Loucy (cell line): ENCODE data around the gene FMNL3.
"Not testable (repeated sequence)": the region's sequence is repeated elsewhere in the genome, so short reads cannot be mapped to it uniquely, and the experiment has no call there.

Source experiments
- H2AFZ ChIP-seq: fragments of 200-600 bp; sonication (generic); 2 replicates; pipeline ENCODE4 v1.6.0; 2016; ENCODE audit warnings: antibody characterized with exemption, mild to moderate bottlenecking, low read length, moderate library complexity
- H3F3A ChIP-seq: fragments of 200-600 bp; 2 replicates; pipeline ENCODE4 v1.6.0; 2016; ENCODE audit warnings: antibody characterized with exemption, low read depth, mild to moderate bottlenecking
- H3K27me3 ChIP-seq: fragments of 200-600 bp; sonication (generic); 2 replicates; pipeline ENCODE4 v1.6.1; 2014; ENCODE audit warnings: low read length, mild to moderate bottlenecking; ENCODE audit not compliant: insufficient read depth, poor library complexity, severe bottlenecking
- H3K36me3 ChIP-seq: fragments of 200-600 bp; sonication (generic); 2 replicates; pipeline ENCODE4 v1.6.1; 2016; ENCODE audit warnings: low read length; ENCODE audit not compliant: insufficient read depth
- H3K4me1 ChIP-seq: fragments of 200-600 bp; sonication (generic); 2 replicates; pipeline ENCODE4 v1.5.1; 2014; ENCODE audit warnings: low read length, mild to moderate bottlenecking; ENCODE audit not compliant: insufficient read depth, poor library complexity, severe bottlenecking
- H3K4me2 ChIP-seq: fragments of 200-600 bp; sonication (generic); 2 replicates; pipeline ENCODE4 v1.6.0; 2014; ENCODE audit warnings: antibody characterized with exemption, low read length, low read depth, mild to moderate bottlenecking; ENCODE audit not compliant: poor library complexity, severe bottlenecking
- H3K4me3 ChIP-seq: fragments of 200-600 bp; sonication (generic); 2 replicates; pipeline ENCODE4 v1.5.1; 2014; ENCODE audit warnings: low read length, mild to moderate bottlenecking, mixed read lengths; ENCODE audit not compliant: poor library complexity, severe bottlenecking
- H3K79me2 ChIP-seq: fragments of 200-600 bp; sonication (generic); 2 replicates; pipeline ENCODE4 v1.6.1; 2014; ENCODE audit warnings: low read length; ENCODE audit not compliant: insufficient read depth
- H3K9ac ChIP-seq: fragments of 200-600 bp; sonication (generic); 2 replicates; pipeline ENCODE4 v1.6.0; 2014; ENCODE audit warnings: mild to moderate bottlenecking, low read depth, low read length, moderate library complexity; ENCODE audit not compliant: poor library complexity, severe bottlenecking
- H3K9me2 ChIP-seq: fragments of 200-600 bp; sonication (generic); replicated peaks from 2 replicates; pipeline ENCODE4 v1.6.1; 2016; ENCODE audit warnings: low read depth, low read length, mixed read lengths
- H3K9me3 ChIP-seq: fragments of 200-600 bp; sonication (generic); 2 replicates; pipeline ENCODE4 v1.6.1; 2014; ENCODE audit warnings: mild to moderate bottlenecking, antibody characterized with exemption, low read length, low read depth; ENCODE audit not compliant: insufficient read depth
- H4K20me1 ChIP-seq: fragments of 200-600 bp; sonication (generic); 2 replicates; pipeline ENCODE4 v1.6.0; 2014; ENCODE audit warnings: antibody characterized with exemption, low read length, mild to moderate bottlenecking; ENCODE audit not compliant: insufficient read depth, poor library complexity, severe bottlenecking
- CTCF ChIP-seq: fragments of 200-600 bp; sonication (generic); conservative IDR thresholded peaks from 2 replicates; pipeline ENCODE4 v1.5.1; 2014; ENCODE audit warnings: mild to moderate bottlenecking, antibody characterized with exemption, low read length
- EZH2phosphoT487 ChIP-seq: fragments of 200-600 bp; IDR thresholded peaks from 2 replicates; pipeline ENCODE4 v1.6.1; 2018; ENCODE audit warnings: antibody characterized with exemption, mild to moderate bottlenecking, moderate library complexity, borderline replicate concordance

FMNL3 gene

DNA sequence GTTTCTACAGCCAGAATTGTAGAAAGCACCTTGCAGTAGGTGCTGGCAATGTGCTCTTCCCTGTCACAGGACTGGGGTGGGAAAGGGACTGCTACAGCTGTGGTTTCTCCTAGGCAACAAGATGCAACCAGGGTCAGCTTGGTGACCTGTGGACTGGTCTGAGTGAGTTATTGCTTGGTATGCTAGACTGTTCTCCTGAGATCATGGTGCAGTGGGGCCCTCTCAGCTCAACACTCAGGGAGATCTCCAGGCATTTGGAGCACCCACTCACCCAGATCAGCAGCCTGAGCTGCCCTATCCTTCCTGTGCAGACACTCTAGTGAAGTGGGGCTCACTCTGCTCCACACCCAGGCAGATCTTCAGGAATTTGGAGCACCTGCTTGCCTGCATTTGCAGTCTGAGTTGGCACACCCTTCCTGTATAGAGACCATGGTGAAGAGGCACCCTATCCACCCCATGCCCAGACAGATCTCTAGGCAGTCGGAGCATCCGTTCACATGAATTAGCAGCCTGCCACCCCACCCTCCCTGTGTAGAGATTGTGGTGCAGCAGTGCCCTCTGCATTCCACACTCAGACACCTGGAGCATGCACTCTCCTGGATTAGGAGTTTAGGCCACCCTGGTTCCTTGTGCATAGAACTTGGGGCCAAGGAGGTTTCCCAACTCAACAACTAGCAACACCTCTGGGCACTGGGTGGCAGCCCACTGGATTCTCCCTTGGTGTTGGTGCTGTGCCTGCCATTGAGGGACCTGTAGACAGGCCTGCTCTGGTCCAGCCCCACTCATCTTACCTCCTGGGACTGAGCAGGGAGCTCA, 97.9 kb downstream of the FMNL3 start:
- Histone ChIP-seq H3K79me2 (no peaks in the 10 kb centered on the region), H4K20me1 (no peaks in the 10 kb centered on the region), H3K4me2 (no peak overlapping the region), H3K36me3 (no peaks in the 10 kb centered on the region), H3F3A (no peaks in the 10 kb centered on the region), H3K9me3 (no peaks in the 10 kb centered on the region), H3K4me1 (peaks cover 10% of the 10 kb centered on the region), H3K27me3 (no peaks in the 10 kb centered on the region), H3K9ac (no peak overlapping the region), H3K4me3 (no peak overlapping the region), H2AFZ (no peak overlapping the region), H3K9me2 (no peaks in the 10 kb centered on the region)
- TF ChIP-seq EZH2phosphoT487 = no peak
- no peak for TF ChIP-seq CTCF

GRCh38 chr12:49605539-49605938, 101.7 kb downstream of the FMNL3 start, which contains the start of gene FAM186B:
TSS of gene FAM186B (minus strand) at chr12:49605639. CDS start at chr12:49605477, 162 bp downstream.
- not testable (repeated sequence) for H3F3A ChIP-seq, H3K9me3 ChIP-seq, H3K27me3 ChIP-seq, H3K4me1 ChIP-seq, H4K20me1 ChIP-seq, H3K36me3 ChIP-seq, H3K9me2 ChIP-seq, H2AFZ ChIP-seq, H3K79me2 ChIP-seq
- peak within 1 kb of the TSS; percentile 12 for H3K9ac ChIP-seq
- H3K4me3 ChIP-seq = peak within 1 kb of the TSS; percentile 21
- H3K4me2 ChIP-seq = peak within 1 kb of the TSS; percentile 46

DNA sequence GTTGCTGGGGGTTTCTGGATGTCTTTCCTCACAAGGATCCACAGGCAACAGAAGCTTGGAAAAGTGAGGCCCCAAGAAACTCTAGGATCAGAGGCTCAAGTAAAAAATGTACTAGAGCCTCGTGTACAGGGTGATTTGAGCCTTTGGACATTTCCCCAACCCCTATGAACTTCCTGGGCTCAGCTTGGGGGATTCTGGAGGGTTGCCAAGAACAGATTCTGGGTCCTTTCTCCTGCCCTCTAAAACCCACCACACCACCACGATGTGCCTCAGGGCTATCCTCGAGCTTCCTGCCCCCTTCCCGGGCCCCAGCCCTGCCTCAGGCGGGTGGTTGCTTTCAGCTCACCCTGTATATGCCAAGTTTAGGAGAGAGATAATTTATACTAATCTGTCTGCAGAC, 102.3 kb downstream of the FMNL3 start:
- Histone ChIP-seq H3F3A (no peaks in the 10 kb centered on the region), H3K4me3 (peak overlapping the region; percentile 21), H3K27me3 (no peaks in the 10 kb centered on the region), H3K4me2 (peak overlapping the region; percentile 46), H2AFZ (no peak overlapping the region), H4K20me1 (no peaks in the 10 kb centered on the region), H3K9me2 (no peaks in the 10 kb centered on the region), H3K4me1 (peaks cover 10% of the 10 kb centered on the region), H3K9me3 (no peaks in the 10 kb centered on the region), H3K79me2 (no peaks in the 10 kb centered on the region), H3K9ac (peak overlapping the region; percentile 12), H3K36me3 (no peaks in the 10 kb centered on the region)
- no peak for TF ChIP-seq EZH2phosphoT487
- TF ChIP-seq CTCF = no peak

DNA sequence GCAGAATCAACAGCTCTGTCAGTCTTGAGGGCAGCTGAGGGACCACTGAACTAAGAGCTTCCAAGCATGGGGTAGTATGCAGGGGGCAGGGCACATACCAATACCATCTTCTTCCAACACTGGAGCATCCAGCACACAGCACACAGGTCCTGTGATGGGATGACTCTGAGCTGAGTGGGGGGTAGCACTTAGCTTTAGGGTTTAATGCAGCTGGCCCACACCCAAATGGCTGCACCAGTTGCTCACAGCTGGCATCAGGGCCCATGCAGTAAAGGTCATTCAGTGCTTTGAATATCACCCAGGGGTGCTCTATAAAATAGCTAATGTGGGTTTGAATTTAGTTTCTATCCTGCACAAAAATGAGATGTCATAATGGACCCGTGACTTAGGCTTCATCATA, 103.5 kb downstream of the FMNL3 start:
- TF ChIP-seq EZH2phosphoT487 = no peak
- no peak for TF ChIP-seq CTCF
- H3K4me2 ChIP-seq = no peak overlapping the region
- H3K79me2 ChIP-seq = no peaks in the 10 kb centered on the region

More for the DNA sequence above, 103.5 kb downstream of the FMNL3 start:
- Histone ChIP-seq H4K20me1 (no peaks in the 10 kb centered on the region), H3K4me1 (peaks cover 10% of the 10 kb centered on the region), H3K36me3 (no peaks in the 10 kb centered on the region), H3K4me3 (no peak overlapping the region), H2AFZ (no peak overlapping the region), H3K9ac (no peak overlapping the region), H3K27me3 (no peaks in the 10 kb centered on the region), H3K9me2 (no peaks in the 10 kb centered on the region), H3K9me3 (no peaks in the 10 kb centered on the region), H3F3A (no peaks in the 10 kb centered on the region)
